ENCODE results near the gene SIAH1. TPM values are rescaled to one million over a fixed set of nuclear protein-coding genes. Genes with fewer than 3 reads are reported as not detected.
"Not testable (repeated sequence)": the region's sequence is repeated elsewhere in the genome, so short reads cannot be mapped to it uniquely, and the experiment has no call there.

The SIAH1 gene
- total RNA-seq, 2 experiments from 2014 or later, result 13.7 to 14.6 TPM

DNA sequence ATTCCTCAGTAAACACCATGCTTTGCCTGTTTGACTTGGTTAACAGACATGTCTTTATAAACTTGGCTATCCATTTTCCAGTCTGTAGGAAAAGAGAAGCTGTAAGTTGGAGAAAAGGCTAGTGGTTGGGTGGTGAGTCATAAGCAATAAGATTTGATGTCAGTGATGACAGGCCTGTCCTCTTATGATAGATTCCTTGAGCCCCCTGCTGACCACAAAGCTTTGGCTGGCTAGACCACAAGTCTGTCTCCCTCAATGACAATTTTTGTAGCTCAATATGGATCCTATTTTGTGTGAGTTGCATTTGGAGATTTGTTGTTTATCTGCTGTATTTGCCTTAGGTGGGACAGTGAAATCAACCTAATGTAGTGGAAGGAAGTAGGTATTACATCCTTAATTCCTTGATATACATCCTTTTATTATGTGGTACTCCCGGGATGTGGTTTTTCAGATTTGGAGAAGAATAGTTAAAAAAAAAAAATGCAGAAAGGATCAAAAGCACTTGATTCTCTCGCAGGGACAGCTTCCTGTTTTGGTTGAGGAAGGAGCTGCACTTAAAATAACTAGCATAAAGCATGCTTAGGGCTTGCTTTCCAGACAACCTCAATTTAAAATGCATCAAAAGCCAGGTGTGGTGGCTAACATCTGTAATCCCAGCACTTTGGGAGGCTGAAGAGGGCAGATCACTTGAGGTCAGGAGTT, 67.4 kb downstream of the SIAH1 start:
- H3K27me3 Mint-ChIP-seq (ENCODE audit: low read depth), result no peaks in the 10 kb centered on the region
- peaks cover 25% of the 10 kb centered on the region for H3K36me3 Mint-ChIP-seq (ENCODE audit: low read depth)
- peak; percentile 30 for DNase-seq
- peaks cover 46% of the 10 kb centered on the region for H3K4me1 Mint-ChIP-seq (ENCODE audit: low read depth)
- H3K9me3 Mint-ChIP-seq, result peaks cover 4% of the 10 kb centered on the region
- intact Hi-C loops (cut with micrococcal nuclease), result loop anchor here (5.0 kb wide), 1 partner anchor 85 kb away; no protein-coding TSS in a partner anchor
- CTCF ChIA-PET, result interaction anchor here (0.6 to 1.5 kb wide), 3 partner anchors 33 to 759 kb away, joined by 4 to 5 read pairs (median 4); no protein-coding TSS in a partner anchor
- H3K4me3 Mint-ChIP-seq, result no peak overlapping the region
- peak overlapping the region; percentile 17 for H3K27ac Mint-ChIP-seq

DNA sequence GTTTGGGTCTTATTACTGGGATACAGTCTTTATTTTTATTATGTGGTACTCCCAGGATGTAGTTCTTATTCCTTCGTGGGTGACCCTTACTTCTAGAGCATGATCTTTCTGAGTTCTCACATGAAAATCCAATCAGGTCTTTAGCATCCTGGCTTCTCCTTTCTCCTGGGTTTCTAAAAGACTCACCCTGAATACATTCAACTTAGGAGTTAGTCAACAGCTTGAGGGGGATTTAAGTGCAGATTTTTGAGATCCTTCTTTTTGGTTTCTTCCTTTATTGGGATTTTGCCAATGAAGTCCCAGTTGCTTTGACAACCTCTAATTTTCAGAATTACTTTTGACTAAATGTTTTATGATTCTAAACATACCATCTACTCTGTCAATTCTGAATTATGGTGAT, 68.2 kb downstream of the SIAH1 start:
- peaks cover 11% of the 10 kb centered on the region for H3K9me3 Mint-ChIP-seq
- H3K36me3 Mint-ChIP-seq (ENCODE audit: low read depth), result peaks cover 32% of the 10 kb centered on the region
- CTCF ChIA-PET, result interaction anchor here (0.9 kb wide), 1 partner anchor 65 kb away, joined by 4 read pairs; no protein-coding TSS in a partner anchor
- H3K4me1 Mint-ChIP-seq (ENCODE audit: low read depth), result peaks cover 44% of the 10 kb centered on the region
- no peak for DNase-seq
- no peak overlapping the region for H3K4me3 Mint-ChIP-seq
- no peaks in the 10 kb centered on the region for H3K27me3 Mint-ChIP-seq (ENCODE audit: low read depth)
- intact Hi-C loops (cut with micrococcal nuclease), result loop anchor here (5.0 kb wide), 1 partner anchor 85 kb away; no protein-coding TSS in a partner anchor
- H3K27ac Mint-ChIP-seq, result no peak overlapping the region

DNA sequence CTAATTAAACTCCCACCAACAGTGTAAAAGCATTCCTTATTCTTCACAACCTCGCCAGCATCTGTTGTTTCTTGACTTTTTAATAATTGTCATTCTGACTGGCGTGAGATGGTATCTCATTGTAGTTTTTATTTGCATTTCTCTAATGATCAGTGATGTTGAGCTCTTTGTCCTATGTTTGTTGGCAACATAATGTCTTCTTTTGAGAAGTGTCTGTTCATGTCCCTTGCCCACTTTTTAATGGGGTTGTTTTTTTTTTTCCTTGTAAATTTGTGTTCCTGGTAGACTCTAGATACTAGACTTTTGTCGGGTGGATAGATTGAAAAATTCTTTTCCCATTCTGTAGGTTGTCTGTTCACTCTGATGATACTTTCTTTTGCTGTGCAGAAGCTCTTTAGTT, 71.3 kb downstream of the SIAH1 start:
- Mint-ChIP-seq H3K36me3 (ENCODE audit: low read depth) (peaks cover 62% of the 10 kb centered on the region), H3K9me3 (peaks cover 28% of the 10 kb centered on the region), H3K4me1 (ENCODE audit: low read depth) (peaks cover 31% of the 10 kb centered on the region)
- H3K27ac Mint-ChIP-seq; intact Hi-C loops (cut with micrococcal nuclease); H3K4me3 Mint-ChIP-seq; H3K27me3 Mint-ChIP-seq (ENCODE audit: low read depth); CTCF ChIA-PET; DNase-seq: not testable (repeated sequence)

DNA sequence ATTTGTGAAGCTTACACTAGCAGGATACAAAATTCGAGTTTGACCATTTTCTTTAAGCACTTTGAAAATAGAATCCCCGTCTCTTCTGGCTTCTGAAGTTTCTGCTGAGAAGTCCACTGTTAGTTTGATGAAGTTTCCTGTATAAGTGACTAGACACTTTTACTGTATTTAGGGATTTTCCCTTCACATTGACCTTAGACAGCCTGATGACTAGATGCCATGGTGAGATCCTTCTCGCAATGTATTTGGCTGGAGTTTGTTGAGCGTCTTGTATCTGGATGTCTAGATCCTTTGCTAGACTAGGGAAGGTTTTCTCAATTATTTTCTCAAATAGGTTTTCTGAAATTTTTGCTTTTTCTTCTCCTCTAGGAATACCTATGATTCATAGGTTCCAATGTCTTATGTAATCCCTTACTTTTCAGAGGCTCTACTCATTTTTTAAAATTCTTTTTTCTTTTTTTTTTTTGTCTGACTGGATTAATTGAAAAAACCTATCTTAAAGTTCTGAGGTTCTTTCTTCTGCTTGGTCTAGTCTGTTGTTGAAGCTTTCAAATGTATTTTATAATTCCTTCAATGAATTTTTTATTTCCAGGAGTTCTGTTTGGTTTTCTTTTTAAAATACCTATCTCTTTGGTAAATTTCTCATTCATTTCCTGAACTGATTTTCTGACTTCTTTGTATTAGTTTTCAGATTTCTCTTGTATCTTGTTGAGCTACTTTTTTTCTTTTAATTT, 74.1 kb downstream of the SIAH1 start:
- no peak for DNase-seq
- Mint-ChIP-seq H3K36me3 (ENCODE audit: low read depth) (peaks cover 78% of the 10 kb centered on the region), H3K9me3 (peaks cover 43% of the 10 kb centered on the region), H3K27me3 (ENCODE audit: low read depth) (no peaks in the 10 kb centered on the region), H3K4me3 (no peak overlapping the region), H3K27ac (no peak overlapping the region), H3K4me1 (ENCODE audit: low read depth) (peaks cover 11% of the 10 kb centered on the region)
- intact Hi-C loops (cut with micrococcal nuclease), result no loop called here
- CTCF ChIA-PET, result no interaction called here

Other genes starting within 250 kb of the SIAH1 start
- gene ABCC12, start 229.4 kb downstream of the SIAH1 start, total RNA-seq, result not detected
- gene LONP2, start 141.1 kb downstream of the SIAH1 start, total RNA-seq, result 10 to 100 TPM; 49.9 to 53.9 TPM
- gene ABCC11, start 137.9 kb downstream of the SIAH1 start, total RNA-seq, result under 1 TPM; 0.15 to 0.24 TPM
- gene N4BP1, start 224.8 kb upstream of the SIAH1 start, total RNA-seq, result 10 to 100 TPM; 25.1 to 27.2 TPM